OCI-LY7 (cell line): ENCODE measurements around the gene HRC.

Experiments used
- CTCF ChIP-seq: fragments of 200-600 bp; sonication (generic); conservative IDR thresholded peaks from 2 replicates; pipeline ENCODE4 v1.5.1; 2014; ENCODE audit warnings: mild to moderate bottlenecking, antibody characterized with exemption, low read length, moderate library complexity, mixed read lengths
- EZH2phosphoT487 ChIP-seq: fragments of 200-600 bp; sonication (generic); IDR thresholded peaks from 2 replicates; pipeline ENCODE4 v1.6.1; 2018; ENCODE audit warnings: low read depth, borderline replicate concordance, mild to moderate bottlenecking, mixed run types, antibody characterized with exemption, low read length, moderate library complexity, mixed read lengths

- no peak for TF ChIP-seq CTCF
- TF ChIP-seq EZH2phosphoT487: no peak
Observed at GRCh38 chr19:49201042-49201441, 45.8 kb upstream of the HRC start.
